ENCODE data around the gene CNOT4. TPM values are rescaled to one million over a fixed set of nuclear protein-coding genes. Genes with fewer than 3 reads are reported as not detected.

The CNOT4 gene
- total and polyA plus RNA-seq, 2 of the 8 experiments (the other 6 are each of a cell fraction or from before 2014, with no cell fraction given): 10.9 to 25.8 TPM

GRCh38 chr7:135359615-135360014 is 150.3 kb downstream of the CNOT4 start:
- Histone ChIP-seq H3K36me3 (ENCODE audit: control insufficient read depth in 2 of 4, insufficient read depth in 4 of 4, low read length in 3 of 4) (no peaks in the 10 kb centered on the region; a peak in 2 of 8 replicates), H2BK12ac (ENCODE audit: low read depth, low read length) (no peak overlapping the region), H3K18ac (ENCODE audit: extremely low read depth, low read length) (no peak overlapping the region), H3K23me2 (ENCODE audit: low read depth, low read length) (no peaks in the 10 kb centered on the region), H3K56ac (replicated peaks; ENCODE audit: insufficient read length, low read depth, low read length) (no peak overlapping the region), H3K23ac (ENCODE audit: insufficient read length) (no peak overlapping the region), H2AFZ (ENCODE audit: low read length) (no peak overlapping the region), H3K4me1 (replicated peaks in 1 of 4; ENCODE audit: control insufficient read depth in 3 of 4, insufficient read depth in 4 of 4, low read length in 3 of 4) (no peaks in the 10 kb centered on the region), H3K4me3 (ENCODE audit: extremely low read depth in 1 of 4, insufficient read depth in 2 of 4, low read depth in 3 of 4, low read length in 4 of 4) (no peak overlapping the region), H3K14ac (ENCODE audit: insufficient read length) (no peak overlapping the region), H3K9ac (replicated peaks in 1 of 4; ENCODE audit: extremely low read depth in 1 of 4, low read depth in 3 of 4, low read length in 3 of 4) (no peak overlapping the region), H4K91ac (replicated peaks; ENCODE audit: insufficient read length, low read length) (no peak overlapping the region), H4K8ac (ENCODE audit: extremely low read depth, insufficient read depth, low read length) (no peak overlapping the region), H3K27me3 (replicated peaks in 1 of 4; ENCODE audit: control insufficient read depth in 3 of 4, extremely low read depth in 1 of 4, insufficient read depth in 3 of 4, low read length in 3 of 4) (no peaks in the 10 kb centered on the region), H3K79me2 (ENCODE audit: control insufficient read depth in 1 of 2, insufficient read depth in 2 of 2, low read length in 2 of 2) (no peaks in the 10 kb centered on the region), H2BK120ac (replicated peaks; ENCODE audit: low read depth, low read length) (no peak overlapping the region), H4K20me1 (replicated peaks in 1 of 2; ENCODE audit: control insufficient read depth in 1 of 2, insufficient read depth in 2 of 2, low read length in 2 of 2) (no peaks in the 10 kb centered on the region), H2AK5ac (ENCODE audit: low read depth, low read length) (no peak overlapping the region; the same call in 1 of the 2 replicates), H3K4ac (replicated peaks; ENCODE audit: insufficient read length, low read depth, low read length) (no peak overlapping the region), H3K79me1 (ENCODE audit: low read depth, low read length) (no peaks in the 10 kb centered on the region), H3K27ac (ENCODE audit: low read depth, low read length) (no peak overlapping the region), H3K4me2 (ENCODE audit: insufficient read depth in 1 of 2, low read depth in 2 of 2, low read length in 2 of 2) (no peak overlapping the region), H3K9me3 (ENCODE audit: insufficient read depth in 2 of 2, low read depth in 1 of 2, low read length in 1 of 2) (no peaks in the 10 kb centered on the region), H2BK15ac (ENCODE audit: low read length) (no peak overlapping the region), H2BK5ac (ENCODE audit: low read depth, low read length) (no peak overlapping the region), H4K5ac (ENCODE audit: insufficient read length, low read depth, low read length) (no peak overlapping the region), H2BK20ac (ENCODE audit: low read length) (no peak overlapping the region)
- DNase-seq (ENCODE audit: low read depth in 1 of 2, low spot score in 2 of 2) (no peak), FAIRE-seq (no peak)
- POLR2A ChIA-PET (ENCODE audit: partially characterized antibody): interaction anchor here (0.5 kb wide), 1 partner anchor 460 kb away, joined by 3 read pairs; no protein-coding TSS in a partner anchor
- CTCF ChIA-PET (ENCODE audit: partially characterized antibody): interaction anchor here (0.6 to 6.2 kb wide), 8 partner anchors 20 to 1465 kb away, joined by 3 to 61 read pairs (median 5); no protein-coding TSS in a partner anchor
- WGBS, 2 experiments (ENCODE audit: extremely low coverage in 1 of 2, insufficient coverage in 1 of 2, insufficient read length in 1 of 2, insufficient replicate concordance in 2 of 2, low coverage in 1 of 2, low lambda C conversion rate in 2 of 2, missing lambda C conversion rate in 1 of 2): 86% methylated on average over 5 of the region's 5 CpGs; no CpG with 5 or more reads in 1 of the 2 experiments
- TF ChIP-seq SUZ12 (IDR thresholded peaks at IDR 0.05; ENCODE audit: low read length): no peak
- no peak for TF ChIP-seq CEBPB (IDR thresholded peaks at IDR 0.05; ENCODE audit: low read depth, low read length)
- TF ChIP-seq POU5F1 (IDR thresholded peaks at IDR 0.05; ENCODE audit: low read depth, low read length): no peak
- TF ChIP-seq ATF2 (IDR thresholded peaks at IDR 0.05; ENCODE audit: low read length): no peak
- no peak for TF ChIP-seq RAD21 (IDR thresholded peaks at IDR 0.05 in 1 of 2, conservative IDR thresholded peaks at IDR 0.05 in 1 of 2; ENCODE audit: low read depth in 2 of 2, low read length in 2 of 2)
- no peak for TF ChIP-seq CHD2 (IDR thresholded peaks at IDR 0.05; ENCODE audit: low read length)
- no peak for TF ChIP-seq RXRA (IDR thresholded peaks at IDR 0.05; ENCODE audit: insufficient read depth, low read depth, low read length)
- TF ChIP-seq, protein P1, sequence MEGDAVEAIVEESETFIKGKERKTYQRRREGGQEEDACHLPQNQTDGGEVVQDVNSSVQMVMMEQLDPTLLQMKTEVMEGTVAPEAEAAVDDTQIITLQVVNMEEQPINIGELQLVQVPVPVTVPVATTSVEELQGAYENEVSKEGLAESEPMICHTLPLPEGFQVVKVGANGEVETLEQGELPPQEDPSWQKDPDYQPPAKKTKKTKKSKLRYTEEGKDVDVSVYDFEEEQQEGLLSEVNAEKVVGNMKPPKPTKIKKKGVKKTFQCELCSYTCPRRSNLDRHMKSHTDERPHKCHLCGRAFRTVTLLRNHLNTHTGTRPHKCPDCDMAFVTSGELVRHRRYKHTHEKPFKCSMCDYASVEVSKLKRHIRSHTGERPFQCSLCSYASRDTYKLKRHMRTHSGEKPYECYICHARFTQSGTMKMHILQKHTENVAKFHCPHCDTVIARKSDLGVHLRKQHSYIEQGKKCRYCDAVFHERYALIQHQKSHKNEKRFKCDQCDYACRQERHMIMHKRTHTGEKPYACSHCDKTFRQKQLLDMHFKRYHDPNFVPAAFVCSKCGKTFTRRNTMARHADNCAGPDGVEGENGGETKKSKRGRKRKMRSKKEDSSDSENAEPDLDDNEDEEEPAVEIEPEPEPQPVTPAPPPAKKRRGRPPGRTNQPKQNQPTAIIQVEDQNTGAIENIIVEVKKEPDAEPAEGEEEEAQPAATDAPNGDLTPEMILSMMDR (IDR thresholded peaks at IDR 0.05; ENCODE audit: control extremely low read depth in 1 of 3, insufficient read depth in 1 of 3, low read depth in 1 of 3, low read length in 3 of 3): no peak
- TF ChIP-seq TBP (IDR thresholded peaks at IDR 0.05; ENCODE audit: low read depth, low read length): no peak
- TF ChIP-seq CBX5 (IDR thresholded peaks at IDR 0.05; ENCODE audit: low read depth, low read length): no peak
